ENCODE results near the gene CYP17A1. TPM values are rescaled to one million over a fixed set of nuclear protein-coding genes. Genes with fewer than 3 reads are reported as not detected.

Gene CYP17A1
- total RNA-seq, 1 experiment from 2014 or later, result 2.1 TPM

- TF ChIP-seq ZBTB21 (CRISPR knock-in tag; IDR thresholded peaks at IDR 0.05; ENCODE audit: borderline replicate concordance) (no peak), MXD4 (CRISPR knock-in tag; IDR thresholded peaks at IDR 0.05; ENCODE audit: borderline replicate concordance) (no peak), OVOL2 (CRISPR knock-in tag; IDR thresholded peaks at IDR 0.05; ENCODE audit: borderline replicate concordance) (no peak), SMAD4 (CRISPR knock-in tag; IDR thresholded peaks at IDR 0.05) (no peak), NFATC4 (CRISPR knock-in tag; IDR thresholded peaks at IDR 0.05) (no peak), NFYB (CRISPR knock-in tag; conservative IDR thresholded peaks at IDR 0.05; ENCODE audit: low read depth) (no peak), USF2 (CRISPR knock-in tag; IDR thresholded peaks at IDR 0.05) (no peak), EMX1 (CRISPR knock-in tag; IDR thresholded peaks at IDR 0.05) (no peak)
- TF ChIP-seq, protein P1, sequence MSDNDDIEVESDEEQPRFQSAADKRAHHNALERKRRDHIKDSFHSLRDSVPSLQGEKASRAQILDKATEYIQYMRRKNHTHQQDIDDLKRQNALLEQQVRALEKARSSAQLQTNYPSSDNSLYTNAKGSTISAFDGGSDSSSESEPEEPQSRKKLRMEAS (CRISPR knock-in tag; IDR thresholded peaks at IDR 0.05), result no peak
- TF ChIP-seq, protein P2, sequence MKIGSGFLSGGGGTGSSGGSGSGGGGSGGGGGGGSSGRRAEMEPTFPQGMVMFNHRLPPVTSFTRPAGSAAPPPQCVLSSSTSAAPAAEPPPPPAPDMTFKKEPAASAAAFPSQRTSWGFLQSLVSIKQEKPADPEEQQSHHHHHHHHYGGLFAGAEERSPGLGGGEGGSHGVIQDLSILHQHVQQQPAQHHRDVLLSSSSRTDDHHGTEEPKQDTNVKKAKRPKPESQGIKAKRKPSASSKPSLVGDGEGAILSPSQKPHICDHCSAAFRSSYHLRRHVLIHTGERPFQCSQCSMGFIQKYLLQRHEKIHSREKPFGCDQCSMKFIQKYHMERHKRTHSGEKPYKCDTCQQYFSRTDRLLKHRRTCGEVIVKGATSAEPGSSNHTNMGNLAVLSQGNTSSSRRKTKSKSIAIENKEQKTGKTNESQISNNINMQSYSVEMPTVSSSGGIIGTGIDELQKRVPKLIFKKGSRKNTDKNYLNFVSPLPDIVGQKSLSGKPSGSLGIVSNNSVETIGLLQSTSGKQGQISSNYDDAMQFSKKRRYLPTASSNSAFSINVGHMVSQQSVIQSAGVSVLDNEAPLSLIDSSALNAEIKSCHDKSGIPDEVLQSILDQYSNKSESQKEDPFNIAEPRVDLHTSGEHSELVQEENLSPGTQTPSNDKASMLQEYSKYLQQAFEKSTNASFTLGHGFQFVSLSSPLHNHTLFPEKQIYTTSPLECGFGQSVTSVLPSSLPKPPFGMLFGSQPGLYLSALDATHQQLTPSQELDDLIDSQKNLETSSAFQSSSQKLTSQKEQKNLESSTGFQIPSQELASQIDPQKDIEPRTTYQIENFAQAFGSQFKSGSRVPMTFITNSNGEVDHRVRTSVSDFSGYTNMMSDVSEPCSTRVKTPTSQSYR (CRISPR knock-in tag; IDR thresholded peaks at IDR 0.05), result no peak
Measured at GRCh38 chr10:102799691-102800471, 37.3 kb downstream of the CYP17A1 start (continued).

GRCh38 chr10:102796407-102797176, 40.6 kb downstream of the CYP17A1 start:
- POLR2A ChIA-PET, result no interaction called here
- CTCF ChIA-PET, result no interaction called here
- Mint-ChIP-seq H3K9me3 (no peaks in the 10 kb centered on the region), H3K4me1 (peaks cover 47% of the 10 kb centered on the region), H3K27ac (peak overlapping the region; percentile 68; the same call in 1 of the 2 replicates), H3K4me3 (no peak overlapping the region), H3K27me3 (ENCODE audit: low read depth) (no peaks in the 10 kb centered on the region), H3K36me3 (peaks cover 12% of the 10 kb centered on the region; the same call in 1 of the 2 replicates)
- ATAC-seq (no peak; the same call in 1 of the 2 replicates), DNase-seq (ENCODE audit: low spot score) (no peak)
- no peak for TF ChIP-seq MLX (CRISPR knock-in tag; IDR thresholded peaks at IDR 0.05)
- 0 out of 2 replicates have a peak, but pooled peaks have one; percentile 19 for TF ChIP-seq USF2 (CRISPR knock-in tag; IDR thresholded peaks at IDR 0.05)

GRCh38 chr10:102795453-102796406, 41.5 kb downstream of the CYP17A1 start:
- DNase-seq (ENCODE audit: low spot score), result no peak
- TF ChIP-seq, protein P3, sequence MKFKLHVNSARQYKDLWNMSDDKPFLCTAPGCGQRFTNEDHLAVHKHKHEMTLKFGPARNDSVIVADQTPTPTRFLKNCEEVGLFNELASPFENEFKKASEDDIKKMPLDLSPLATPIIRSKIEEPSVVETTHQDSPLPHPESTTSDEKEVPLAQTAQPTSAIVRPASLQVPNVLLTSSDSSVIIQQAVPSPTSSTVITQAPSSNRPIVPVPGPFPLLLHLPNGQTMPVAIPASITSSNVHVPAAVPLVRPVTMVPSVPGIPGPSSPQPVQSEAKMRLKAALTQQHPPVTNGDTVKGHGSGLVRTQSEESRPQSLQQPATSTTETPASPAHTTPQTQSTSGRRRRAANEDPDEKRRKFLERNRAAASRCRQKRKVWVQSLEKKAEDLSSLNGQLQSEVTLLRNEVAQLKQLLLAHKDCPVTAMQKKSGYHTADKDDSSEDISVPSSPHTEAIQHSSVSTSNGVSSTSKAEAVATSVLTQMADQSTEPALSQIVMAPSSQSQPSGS (CRISPR knock-in tag; IDR thresholded peaks at IDR 0.05; ENCODE audit: borderline replicate concordance, low read depth), result no peak
- TF ChIP-seq NR1H2 (CRISPR knock-in tag; IDR thresholded peaks at IDR 0.05) (no peak), CREM (CRISPR knock-in tag; IDR thresholded peaks at IDR 0.05) (no peak)

More at GRCh38 chr10:102795453-102796406, 41.5 kb downstream of the CYP17A1 start:
- no peaks in the 10 kb centered on the region for H3K9me3 Mint-ChIP-seq
- ChIA-PET CTCF (no interaction called here), POLR2A (no interaction called here)
- peaks cover 39% of the 10 kb centered on the region for H3K4me1 Mint-ChIP-seq
- H3K27me3 Mint-ChIP-seq (ENCODE audit: low read depth), result no peaks in the 10 kb centered on the region
- no peak for ATAC-seq
- H3K4me3 Mint-ChIP-seq, result no peak overlapping the region
- H3K36me3 Mint-ChIP-seq, result peaks cover 12% of the 10 kb centered on the region; the same call in 1 of the 2 replicates
- no peak overlapping the region; the same call in 1 of the 2 replicates for H3K27ac Mint-ChIP-seq
